ENCODE measurements around the gene KMT2B.

Gene KMT2B

DNA sequence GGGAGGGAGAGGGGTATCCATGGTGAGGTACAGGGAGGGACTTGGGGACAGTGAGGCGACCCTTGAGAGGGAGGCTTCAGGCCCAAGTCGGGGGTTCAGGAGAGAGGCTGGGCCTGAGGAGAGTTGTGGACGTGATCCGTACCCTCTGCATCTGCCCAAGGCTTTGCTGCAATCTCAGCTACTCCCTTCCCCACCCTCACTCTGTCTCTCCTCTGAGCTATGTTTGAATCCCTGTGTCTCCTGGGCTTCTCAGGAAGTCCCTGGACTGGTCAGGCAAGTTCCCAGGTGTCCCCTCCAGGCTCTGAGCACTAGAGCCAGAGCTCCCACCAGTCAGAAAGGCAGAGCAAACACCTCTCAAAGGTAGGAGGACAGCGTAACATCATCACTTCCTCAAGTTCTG is 32.4 kb downstream of the KMT2B start:
- no peak overlapping the region for H3K27ac ChIP-seq (ENCODE audit: low read depth, low read length)

DNA sequence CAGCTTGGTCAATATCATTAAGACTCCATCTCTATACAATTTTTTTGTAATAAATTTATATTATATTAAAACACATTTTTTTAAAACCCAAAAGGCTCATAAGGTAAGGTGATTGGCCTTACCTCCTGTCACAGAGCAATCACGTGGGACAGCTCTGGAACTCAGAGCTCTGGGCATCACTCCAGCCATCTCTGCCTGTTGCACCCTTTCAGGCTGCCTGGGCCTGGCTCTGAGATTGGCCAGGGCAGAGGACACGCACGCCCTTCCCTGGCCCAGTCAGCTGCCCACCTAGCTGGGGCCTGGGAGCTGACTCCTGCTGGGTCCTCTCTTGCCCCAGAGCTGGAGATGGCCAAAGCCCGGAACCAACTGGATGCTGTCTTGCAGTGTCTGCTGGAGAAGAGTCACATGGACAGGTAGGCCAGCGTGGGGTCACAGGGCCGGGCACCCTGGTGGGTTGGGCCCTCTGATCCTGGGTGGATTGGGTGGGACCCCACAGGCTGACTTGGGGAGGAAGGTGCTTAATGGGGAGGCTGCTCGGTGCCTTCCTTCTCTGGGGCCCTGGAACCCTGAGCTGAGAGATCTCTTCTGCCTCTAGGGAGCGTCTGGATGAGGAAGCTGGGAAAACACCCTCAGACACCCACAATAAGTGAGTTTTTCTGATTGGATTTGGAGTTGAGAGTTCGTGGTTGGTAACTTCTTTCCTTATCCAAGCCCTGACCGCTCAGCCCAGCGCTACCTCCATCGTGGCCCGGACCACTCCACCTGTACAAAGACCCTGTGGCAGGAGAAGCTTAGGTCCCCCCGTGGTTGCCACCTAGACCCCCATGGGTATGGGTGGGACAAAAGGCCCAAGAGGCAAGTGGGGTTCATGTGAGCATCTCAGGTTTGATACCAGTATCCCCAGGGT is 34.3 kb downstream of the KMT2B start:
- H4K5ac ChIP-seq (ENCODE audit: low read length), result no peak overlapping the region
- H4K8ac ChIP-seq (ENCODE audit: low read depth, low read length), result no peak overlapping the region
- no peaks in the 10 kb centered on the region for H3K36me3 ChIP-seq (ENCODE audit: control insufficient read depth, insufficient read depth, low read length)
- no peak overlapping the region for H3K56ac ChIP-seq (ENCODE audit: low read length)
- H2BK15ac ChIP-seq (replicated peaks; ENCODE audit: low read depth), result no peak overlapping the region
- no peaks in the 10 kb centered on the region for H3K79me2 ChIP-seq (ENCODE audit: control insufficient read depth, insufficient read depth, low read length)
- no peak for DNase-seq
- no peak overlapping the region for H3K4me2 ChIP-seq (ENCODE audit: low read length)
- no peak overlapping the region for H3K4me3 ChIP-seq (ENCODE audit: low read length)
- no peak overlapping the region for H2BK120ac ChIP-seq (ENCODE audit: low read depth, low read length)
- no peak overlapping the region for H2AK5ac ChIP-seq (ENCODE audit: low read length)
- no peaks in the 10 kb centered on the region for H3K27me3 ChIP-seq (ENCODE audit: insufficient read depth, low read length, poor library complexity)
- no peak overlapping the region for H3K23ac ChIP-seq (ENCODE audit: low read length)
- H3K79me1 ChIP-seq (ENCODE audit: low read length), result no peaks in the 10 kb centered on the region
- no CpG with 5 or more reads among the region's 14 CpGs for WGBS (ENCODE audit: extremely low coverage, insufficient coverage, low lambda C conversion rate)
- no peak overlapping the region for H3K9ac ChIP-seq (ENCODE audit: low read length)
- H3K4ac ChIP-seq (ENCODE audit: low read depth, low read length), result no peak overlapping the region
- H3K27ac ChIP-seq (ENCODE audit: low read depth, low read length), result no peak overlapping the region
- no peak overlapping the region for H2BK5ac ChIP-seq (ENCODE audit: low read length)
- H3K4me1 ChIP-seq (ENCODE audit: control insufficient read depth, low read depth, low read length), result no peaks in the 10 kb centered on the region
- no peak overlapping the region for H3K18ac ChIP-seq (ENCODE audit: low read length)

More for the DNA sequence above, 32.4 kb downstream of the KMT2B start:
- DNase-seq, result no peak
- H3K4me2 ChIP-seq (ENCODE audit: low read length), result no peak overlapping the region
- WGBS (ENCODE audit: extremely low coverage, insufficient coverage, low lambda C conversion rate), result no CpG with 5 or more reads among the region's 5 CpGs
- H2AK5ac ChIP-seq (ENCODE audit: low read length), result no peak overlapping the region
- no peak overlapping the region for H3K23ac ChIP-seq (ENCODE audit: low read length)
- H3K4ac ChIP-seq (ENCODE audit: low read depth, low read length), result no peak overlapping the region
- H4K5ac ChIP-seq (ENCODE audit: low read length), result no peak overlapping the region
- no peak overlapping the region for H3K9ac ChIP-seq (ENCODE audit: low read length)
- no peaks in the 10 kb centered on the region for H3K36me3 ChIP-seq (ENCODE audit: control insufficient read depth, insufficient read depth, low read length)
- H4K8ac ChIP-seq (ENCODE audit: low read depth, low read length), result no peak overlapping the region
- no peak overlapping the region for H3K4me3 ChIP-seq (ENCODE audit: low read length)
- no peaks in the 10 kb centered on the region for H3K79me1 ChIP-seq (ENCODE audit: low read length)
- no peaks in the 10 kb centered on the region for H3K79me2 ChIP-seq (ENCODE audit: control insufficient read depth, insufficient read depth, low read length)
- no peak overlapping the region for H3K56ac ChIP-seq (ENCODE audit: low read length)
- H2BK15ac ChIP-seq (replicated peaks; ENCODE audit: low read depth), result no peak overlapping the region
- H3K18ac ChIP-seq (ENCODE audit: low read length), result no peak overlapping the region
- no peaks in the 10 kb centered on the region for H3K4me1 ChIP-seq (ENCODE audit: control insufficient read depth, low read depth, low read length)
- no peak overlapping the region for H2BK120ac ChIP-seq (ENCODE audit: low read depth, low read length)
- H3K27me3 ChIP-seq (ENCODE audit: insufficient read depth, low read length, poor library complexity), result no peaks in the 10 kb centered on the region
- H2BK5ac ChIP-seq (ENCODE audit: low read length), result no peak overlapping the region

GRCh38 chr19:35752746-35753350 is 35.0 kb downstream of the KMT2B start:
- Histone ChIP-seq H3K36me3 (ENCODE audit: control insufficient read depth, insufficient read depth, low read length) (no peaks in the 10 kb centered on the region), H3K9ac (ENCODE audit: low read length) (no peak overlapping the region), H3K4me3 (ENCODE audit: low read length) (no peak overlapping the region), H3K4me1 (ENCODE audit: control insufficient read depth, low read depth, low read length) (no peaks in the 10 kb centered on the region), H3K56ac (ENCODE audit: low read length) (no peak overlapping the region), H2BK120ac (ENCODE audit: low read depth, low read length) (no peak overlapping the region), H2BK15ac (replicated peaks; ENCODE audit: low read depth) (no peak overlapping the region), H2AK5ac (ENCODE audit: low read length) (no peak overlapping the region), H4K5ac (ENCODE audit: low read length) (no peak overlapping the region), H3K79me2 (ENCODE audit: control insufficient read depth, insufficient read depth, low read length) (no peaks in the 10 kb centered on the region), H3K23ac (ENCODE audit: low read length) (no peak overlapping the region), H3K18ac (ENCODE audit: low read length) (no peak overlapping the region), H3K4ac (ENCODE audit: low read depth, low read length) (no peak overlapping the region), H3K4me2 (ENCODE audit: low read length) (no peak overlapping the region), H2BK5ac (ENCODE audit: low read length) (no peak overlapping the region), H3K27me3 (ENCODE audit: insufficient read depth, low read length, poor library complexity) (no peaks in the 10 kb centered on the region), H3K79me1 (ENCODE audit: low read length) (no peaks in the 10 kb centered on the region), H3K27ac (ENCODE audit: low read depth, low read length) (no peak overlapping the region), H4K8ac (ENCODE audit: low read depth, low read length) (no peak overlapping the region)
- no CpG with 5 or more reads among the region's 20 CpGs for WGBS (ENCODE audit: extremely low coverage, insufficient coverage, low lambda C conversion rate)
- no peak for DNase-seq

- H3K79me2 ChIP-seq (ENCODE audit: control insufficient read depth, insufficient read depth, low read length), result no peaks in the 10 kb centered on the region
- no peak overlapping the region for H3K4me2 ChIP-seq (ENCODE audit: low read length)
- H3K9ac ChIP-seq (ENCODE audit: low read length), result no peak overlapping the region
- no peak overlapping the region for H3K18ac ChIP-seq (ENCODE audit: low read length)
- H3K23ac ChIP-seq (ENCODE audit: low read length), result no peak overlapping the region
- H3K79me1 ChIP-seq (ENCODE audit: low read length), result no peaks in the 10 kb centered on the region
- no peak overlapping the region for H3K4me3 ChIP-seq (ENCODE audit: low read length)
- H2BK15ac ChIP-seq (replicated peaks; ENCODE audit: low read depth), result no peak overlapping the region
- no peak for DNase-seq
- no peaks in the 10 kb centered on the region for H3K27me3 ChIP-seq (ENCODE audit: insufficient read depth, low read length, poor library complexity)
- no peak overlapping the region for H3K27ac ChIP-seq (ENCODE audit: low read depth, low read length)
- no peak overlapping the region for H4K8ac ChIP-seq (ENCODE audit: low read depth, low read length)
- H4K5ac ChIP-seq (ENCODE audit: low read length), result no peak overlapping the region
- H3K4ac ChIP-seq (ENCODE audit: low read depth, low read length), result no peak overlapping the region
- no peaks in the 10 kb centered on the region for H3K36me3 ChIP-seq (ENCODE audit: control insufficient read depth, insufficient read depth, low read length)
- WGBS (ENCODE audit: extremely low coverage, insufficient coverage, low lambda C conversion rate), result no CpG with 5 or more reads among the region's 20 CpGs
- H2AK5ac ChIP-seq (ENCODE audit: low read length), result no peak overlapping the region
- no peak overlapping the region for H3K56ac ChIP-seq (ENCODE audit: low read length)
- no peak overlapping the region for H2BK5ac ChIP-seq (ENCODE audit: low read length)
- no peak overlapping the region for H2BK120ac ChIP-seq (ENCODE audit: low read depth, low read length)
- H3K4me1 ChIP-seq (ENCODE audit: control insufficient read depth, low read depth, low read length), result no peaks in the 10 kb centered on the region
These were observed 36.0 kb downstream of the KMT2B start for GRCh38 chr19:35753634-35754369.

GRCh38 chr19:35754370-35755130 is 36.7 kb downstream of the KMT2B start:
- no peak overlapping the region for H4K5ac ChIP-seq (ENCODE audit: low read length)
- H3K9ac ChIP-seq (ENCODE audit: low read length), result no peak overlapping the region
- no peak overlapping the region for H4K8ac ChIP-seq (ENCODE audit: low read depth, low read length)
- no peaks in the 10 kb centered on the region for H3K27me3 ChIP-seq (ENCODE audit: insufficient read depth, low read length, poor library complexity)
- no CpG with 5 or more reads among the region's 13 CpGs for WGBS (ENCODE audit: extremely low coverage, insufficient coverage, low lambda C conversion rate)
- H3K4me2 ChIP-seq (ENCODE audit: low read length), result no peak overlapping the region
- peaks cover 6% of the 10 kb centered on the region for H3K79me1 ChIP-seq (ENCODE audit: low read length)
- no peaks in the 10 kb centered on the region for H3K4me1 ChIP-seq (ENCODE audit: control insufficient read depth, low read depth, low read length)
- H2BK5ac ChIP-seq (ENCODE audit: low read length), result no peak overlapping the region
- no peak overlapping the region for H3K4me3 ChIP-seq (ENCODE audit: low read length)
- no peaks in the 10 kb centered on the region for H3K36me3 ChIP-seq (ENCODE audit: control insufficient read depth, insufficient read depth, low read length)
- DNase-seq, result no peak
- H3K23ac ChIP-seq (ENCODE audit: low read length), result no peak overlapping the region
- H3K4ac ChIP-seq (ENCODE audit: low read depth, low read length), result no peak overlapping the region
- peaks cover 2% of the 10 kb centered on the region for H3K79me2 ChIP-seq (ENCODE audit: control insufficient read depth, insufficient read depth, low read length)
- no peak overlapping the region for H2BK120ac ChIP-seq (ENCODE audit: low read depth, low read length)
- no peak overlapping the region for H3K56ac ChIP-seq (ENCODE audit: low read length)
- no peak overlapping the region for H2AK5ac ChIP-seq (ENCODE audit: low read length)
- H3K27ac ChIP-seq (ENCODE audit: low read depth, low read length), result no peak overlapping the region
- H3K18ac ChIP-seq (ENCODE audit: low read length), result no peak overlapping the region
- no peak overlapping the region for H2BK15ac ChIP-seq (replicated peaks; ENCODE audit: low read depth)

Measured in mesendoderm (in vitro differentiated cells).